Stomach (tissue), 9 donors: Measurements from ENCODE around the gene USP43. TPM values are rescaled to one million over a fixed set of nuclear protein-coding genes. Genes with fewer than 3 reads are reported as not detected.

Experiments
- DNase-seq, 2 donors: peaks; one replicate each; pipeline versions ENCODE4 v3.0.0 to v3.0.0-alpha.2; 2013 to 2019
- H3K27ac ChIP-seq, 5 donors: fragments of 200-600 bp in 4 of 5; sonication (generic) in 4 of 5; one replicate each; pipeline ENCODE4 v1.5.1; 2013 to 2019; ENCODE audit warnings: mild to moderate bottlenecking in 1 of 5, moderate library complexity in 1 of 5
- H3K27me3 ChIP-seq, 3 donors: fragments of 200-600 bp; sonication (generic); one replicate each; pipeline ENCODE4 v1.5.1; 2017 to 2019; ENCODE audit warnings: mixed run types in 1 of 3
- H3K36me3 ChIP-seq, 4 donors: fragments of 200-600 bp; sonication (generic); 1 replicate in 3 of 4; 2 replicates in 1 of 4; pipeline ENCODE4 v1.5.1; 2016 to 2019
- H3K4me1 ChIP-seq, 4 donors: fragments of 200-600 bp; sonication (generic); one replicate each; pipeline ENCODE4 v1.5.1; 2016 to 2019
- H3K4me3 ChIP-seq, 4 donors: fragments of 200-600 bp; sonication (generic) in 3 of 4; one replicate each; pipeline ENCODE4 v1.5.1; 2016 to 2019; ENCODE audit warnings: mild to moderate bottlenecking in 1 of 4
- H3K9me3 ChIP-seq, 4 donors: fragments of 200-600 bp; sonication (generic); one replicate each; pipeline ENCODE4 v1.5.1; 2016 to 2019
- CTCF ChIP-seq, 7 experiments: fragments of 450-650 bp in 4 of 7; fragments of 200-600 bp in 3 of 7; sonication (generic) in 3 of 7; IDR thresholded peaks; one replicate each; pipeline ENCODE4 v1.5.1; 2016 to 2019; ENCODE audit warnings: antibody characterized with exemption in 7 of 7, control low read depth in 2 of 7, mild to moderate bottlenecking in 1 of 7
- EP300 ChIP-seq: sonication (generic); formaldehyde crosslinking; IDR thresholded peaks from one replicate; pipeline ENCODE4 v1.6.1; 2017; ENCODE audit warnings: antibody characterized with exemption
- POLR2A ChIP-seq, 4 donors: fragments of 450-650 bp; IDR thresholded peaks; one replicate each; pipeline ENCODE4 v1.6.1; 2016; ENCODE audit warnings: antibody characterized with exemption in 4 of 4, control low read depth in 2 of 4, mild to moderate bottlenecking in 1 of 4, moderate library complexity in 1 of 4
- POLR2AphosphoS5 ChIP-seq, 3 donors: sonication (generic); formaldehyde crosslinking; IDR thresholded peaks; one replicate each; pipeline ENCODE4 v1.6.1; 2016; ENCODE audit warnings: antibody characterized with exemption in 3 of 3
- WGBS, 5 donors: extraction: QIAGEN DNeasy Blood & Tissue Kit in 3 of 5; methylation state at CpG; one replicate each; pipeline versions ENCODE4 v1.1.5 to v1.1.7; 2013 to 2018; 5-methylcytosine and 5-hydroxymethylcytosine counted together
- intact Hi-C: fragments of 100-400 bp; cut with DNase I; formaldehyde crosslinking; loops from one replicate; pipeline ENCODE4 v1.15.1; 2023; ENCODE audit warnings: low total_unique reads
- polyA plus RNA-seq, 3 donors: library from polyadenylated mRNA; stranded (reverse); fragments of 200-250 nt; gene quantifications; one replicate each; pipeline ENCODE4 v1.2.3, GENCODE V29; 2013
- total RNA-seq, 5 donors: library from RNA; depleted of rRNA; stranded (reverse); fragments of >200 nt; gene quantifications; one replicate each; pipeline versions ENCODE4 v1.1.0 to v1.2.3, GENCODE V29; 2014 to 2016
- donor health status: healthy with polysubstance abuse.
- donor health status: Bipolar disorder and iron deficiency.
- donor health status: healthy.

The USP43 gene
- total and polyA plus RNA-seq, 8 donors: 1.3 to 55.4 (median 3.2) TPM

DNA sequence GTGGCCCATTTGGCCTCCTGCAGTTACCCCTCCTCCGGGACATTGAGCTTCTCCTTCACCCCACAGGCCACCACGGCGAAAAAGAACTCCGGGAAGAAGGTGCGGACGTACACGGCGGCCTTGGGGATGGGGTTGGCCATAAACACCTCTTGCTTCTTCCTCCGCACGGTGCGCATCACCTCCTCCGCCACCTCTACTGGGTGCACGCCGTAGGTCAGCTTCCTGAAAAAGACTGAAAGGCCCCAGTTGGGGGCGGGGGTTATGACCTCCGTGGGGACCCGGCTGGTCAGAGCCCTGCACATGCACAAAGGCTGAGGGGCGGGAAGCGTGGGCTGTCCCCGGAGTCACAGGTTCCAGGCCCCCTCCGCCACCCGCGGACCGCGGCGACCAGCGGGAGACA is 126.1 kb downstream of the USP43 start:
- Histone ChIP-seq H3K27ac (no peak overlapping the region), H3K9me3 (no peaks in the 10 kb centered on the region), H3K27me3 (peaks cover 0 to 33% (median 0%) of the 10 kb centered on the region in 3 donors), H3K36me3 (no peaks in the 10 kb centered on the region), H3K4me1 (no peaks in the 10 kb centered on the region), H3K4me3 (no peak overlapping the region)
- TF ChIP-seq POLR2A (IDR thresholded peaks at IDR 0.05) (no peak), CTCF (IDR thresholded peaks at IDR 0.05) (no peak), POLR2AphosphoS5 (IDR thresholded peaks at IDR 0.05) (no peak), EP300 (no peak)
- intact Hi-C loops: no loop called here
- no peak for DNase-seq
- WGBS, 5 donors: 91 to 96% (median 92%) methylated on average over 15 to 27 of the region's 27 CpGs

DNA sequence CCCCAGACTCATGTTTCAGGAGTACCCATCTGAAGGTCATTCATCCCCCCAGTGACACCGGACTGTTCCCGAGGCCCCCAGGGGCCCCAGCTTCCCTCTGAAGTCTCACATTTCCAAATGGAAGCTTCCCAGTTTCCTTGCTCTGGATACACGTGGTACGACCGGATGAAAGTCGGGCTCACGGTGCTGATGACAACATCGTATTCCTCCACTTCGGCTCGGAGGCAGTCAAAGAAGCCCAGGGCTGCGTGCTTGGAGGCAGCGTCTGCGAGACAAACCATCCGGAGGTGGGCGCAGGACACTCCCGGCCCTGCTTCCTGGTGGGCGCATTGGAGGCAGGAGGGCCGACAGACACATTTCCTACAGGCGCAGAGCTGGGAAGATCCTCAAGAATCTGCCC is 127.3 kb downstream of the USP43 start:
- Histone ChIP-seq H3K27me3 (peaks cover 0 to 27% (median 0%) of the 10 kb centered on the region in 3 donors), H3K4me3 (no peak overlapping the region), H3K27ac (no peak overlapping the region), H3K9me3 (no peaks in the 10 kb centered on the region), H3K4me1 (no peaks in the 10 kb centered on the region), H3K36me3 (no peaks in the 10 kb centered on the region)
- DNase-seq: no peak
- 76 to 87% (median 82%) methylated on average over 14 to 19 of the region's 19 CpGs for WGBS, 5 donors
- intact Hi-C loops: no loop called here
- no peak for TF ChIP-seq EP300
- TF ChIP-seq POLR2A (IDR thresholded peaks at IDR 0.05): no peak
- no peak for TF ChIP-seq POLR2AphosphoS5 (IDR thresholded peaks at IDR 0.05)
- TF ChIP-seq CTCF (IDR thresholded peaks at IDR 0.05): no peak

- intact Hi-C loops: no loop called here
- H3K27ac ChIP-seq: no peak overlapping the region
- H3K27me3 ChIP-seq: peaks cover 0 to 12% (median 0%) of the 10 kb centered on the region in 3 donors
- TF ChIP-seq POLR2AphosphoS5 (IDR thresholded peaks at IDR 0.05) (no peak), CTCF (IDR thresholded peaks at IDR 0.05) (no peak), EP300 (no peak), POLR2A (IDR thresholded peaks at IDR 0.05) (no peak)
- no peaks in the 10 kb centered on the region for H3K36me3 ChIP-seq
- no peaks in the 10 kb centered on the region for H3K9me3 ChIP-seq
- H3K4me3 ChIP-seq: no peak overlapping the region
- H3K4me1 ChIP-seq: no peaks in the 10 kb centered on the region
- no peak for DNase-seq
- 86 to 95% (median 89%) methylated on average over 9 of the region's 9 CpGs for WGBS, 5 donors
Measured at GRCh38 chr17:9776911-9777310, 131.6 kb downstream of the USP43 start.

Other genes with a start within 250 kb of the USP43 start
- 100 to 1,000 TPM in 1 of 5 donors, 10 to 100 TPM in 4; 21.6 to 559 (median 80.5) TPM for gene STX8, start 69.7 kb upstream of the USP43 start, total RNA-seq
- 10 to 100 TPM; 58.7 to 97.6 (median 69.4) TPM for gene STX8, start 69.7 kb upstream of the USP43 start, polyA plus RNA-seq
- gene CFAP52, start 68.9 kb upstream of the USP43 start, total RNA-seq: not detected
- not detected for gene CFAP52, start 68.9 kb upstream of the USP43 start, polyA plus RNA-seq
- not detected for gene DHRS7C, start 146.1 kb downstream of the USP43 start, total RNA-seq
- gene DHRS7C, start 146.1 kb downstream of the USP43 start, polyA plus RNA-seq: not detected
- not detected for gene GSG1L2, start 176.6 kb downstream of the USP43 start, total RNA-seq
- not detected for gene GSG1L2, start 176.6 kb downstream of the USP43 start, polyA plus RNA-seq
- gene GLP2R, start 180.4 kb downstream of the USP43 start, total RNA-seq: 10 to 100 TPM in 1 of 5 donors, 1 to 10 TPM in 4; 1.2 to 15.4 (median 5.1) TPM
- gene GLP2R, start 180.4 kb downstream of the USP43 start, polyA plus RNA-seq: 1 to 10 TPM in 2 of 3 donors, under 1 TPM in 1; 0.40 to 9.8 (median 6.4) TPM